Loucy (cell line): Measurements from ENCODE around the gene FAM120AOS.
A peak's percentile ranks its signal among the peaks of the same experiment; 100 is the strongest.

Experiments
- H2AFZ ChIP-seq: fragments of 200-600 bp; sonication (generic); 2 replicates; pipeline ENCODE4 v1.6.0; 2016; ENCODE audit warnings: antibody characterized with exemption, mild to moderate bottlenecking, low read length, moderate library complexity
- H3F3A ChIP-seq: fragments of 200-600 bp; 2 replicates; pipeline ENCODE4 v1.6.0; 2016; ENCODE audit warnings: antibody characterized with exemption, low read depth, mild to moderate bottlenecking
- H3K27me3 ChIP-seq: fragments of 200-600 bp; sonication (generic); 2 replicates; pipeline ENCODE4 v1.6.1; 2014; ENCODE audit warnings: low read length, mild to moderate bottlenecking; ENCODE audit not compliant: insufficient read depth, poor library complexity, severe bottlenecking
- H3K36me3 ChIP-seq: fragments of 200-600 bp; sonication (generic); 2 replicates; pipeline ENCODE4 v1.6.1; 2016; ENCODE audit warnings: low read length; ENCODE audit not compliant: insufficient read depth
- H3K4me1 ChIP-seq: fragments of 200-600 bp; sonication (generic); 2 replicates; pipeline ENCODE4 v1.5.1; 2014; ENCODE audit warnings: low read length, mild to moderate bottlenecking; ENCODE audit not compliant: insufficient read depth, poor library complexity, severe bottlenecking
- H3K4me2 ChIP-seq: fragments of 200-600 bp; sonication (generic); 2 replicates; pipeline ENCODE4 v1.6.0; 2014; ENCODE audit warnings: antibody characterized with exemption, low read length, low read depth, mild to moderate bottlenecking; ENCODE audit not compliant: poor library complexity, severe bottlenecking
- H3K4me3 ChIP-seq: fragments of 200-600 bp; sonication (generic); 2 replicates; pipeline ENCODE4 v1.5.1; 2014; ENCODE audit warnings: low read length, mild to moderate bottlenecking, mixed read lengths; ENCODE audit not compliant: poor library complexity, severe bottlenecking
- H3K79me2 ChIP-seq: fragments of 200-600 bp; sonication (generic); 2 replicates; pipeline ENCODE4 v1.6.1; 2014; ENCODE audit warnings: low read length; ENCODE audit not compliant: insufficient read depth
- H3K9ac ChIP-seq: fragments of 200-600 bp; sonication (generic); 2 replicates; pipeline ENCODE4 v1.6.0; 2014; ENCODE audit warnings: mild to moderate bottlenecking, low read depth, low read length, moderate library complexity; ENCODE audit not compliant: poor library complexity, severe bottlenecking
- H3K9me2 ChIP-seq: fragments of 200-600 bp; sonication (generic); replicated peaks from 2 replicates; pipeline ENCODE4 v1.6.1; 2016; ENCODE audit warnings: low read depth, low read length, mixed read lengths
- H3K9me3 ChIP-seq: fragments of 200-600 bp; sonication (generic); 2 replicates; pipeline ENCODE4 v1.6.1; 2014; ENCODE audit warnings: mild to moderate bottlenecking, antibody characterized with exemption, low read length, low read depth; ENCODE audit not compliant: insufficient read depth
- H4K20me1 ChIP-seq: fragments of 200-600 bp; sonication (generic); 2 replicates; pipeline ENCODE4 v1.6.0; 2014; ENCODE audit warnings: antibody characterized with exemption, low read length, mild to moderate bottlenecking; ENCODE audit not compliant: insufficient read depth, poor library complexity, severe bottlenecking
- EZH2phosphoT487 ChIP-seq: fragments of 200-600 bp; IDR thresholded peaks from 2 replicates; pipeline ENCODE4 v1.6.1; 2018; ENCODE audit warnings: antibody characterized with exemption, mild to moderate bottlenecking, moderate library complexity, borderline replicate concordance
- TF ChIP-seq, protein P1 (sequence below): fragments of 200-600 bp; sonication (generic); conservative IDR thresholded peaks from 2 replicates; pipeline ENCODE4 v1.5.1; 2014; ENCODE audit warnings: mild to moderate bottlenecking, antibody characterized with exemption, low read length

FAM120AOS gene

DNA sequence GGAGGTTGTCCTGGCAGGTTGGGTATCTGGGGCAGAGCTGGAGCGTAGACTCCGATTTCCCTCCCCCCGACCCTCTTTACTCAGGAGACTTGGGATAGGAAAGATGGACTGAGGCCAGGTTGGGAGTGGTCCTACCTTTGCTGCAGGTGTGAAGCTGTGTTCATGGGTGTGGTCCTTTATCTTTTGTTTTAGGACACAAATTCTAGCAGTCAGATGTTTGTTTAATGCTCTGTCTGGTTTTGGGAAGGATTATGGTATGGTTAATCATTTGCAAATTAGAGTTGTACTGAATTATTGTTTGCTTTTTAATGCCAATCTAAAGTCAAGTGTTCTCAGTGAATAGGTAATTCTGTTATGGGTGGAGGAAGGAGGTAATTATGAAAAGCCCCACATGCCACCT, 14.1 kb upstream of the FAM120AOS start:
- Histone ChIP-seq H3K4me3 (no peak overlapping the region), H3F3A (no peaks in the 10 kb centered on the region), H3K79me2 (peaks cover 97% of the 10 kb centered on the region), H3K4me1 (peaks cover 46% of the 10 kb centered on the region), H3K36me3 (peaks cover 13% of the 10 kb centered on the region; the same call in 1 of the 2 replicates), H3K4me2 (peak overlapping the region; percentile 38), H4K20me1 (peaks cover 81% of the 10 kb centered on the region), H2AFZ (no peak overlapping the region), H3K9me3 (no peaks in the 10 kb centered on the region), H3K27me3 (no peaks in the 10 kb centered on the region), H3K9me2 (no peaks in the 10 kb centered on the region), H3K9ac (no peak overlapping the region)
- TF ChIP-seq EZH2phosphoT487, result no peak
- TF ChIP-seq, protein P1, sequence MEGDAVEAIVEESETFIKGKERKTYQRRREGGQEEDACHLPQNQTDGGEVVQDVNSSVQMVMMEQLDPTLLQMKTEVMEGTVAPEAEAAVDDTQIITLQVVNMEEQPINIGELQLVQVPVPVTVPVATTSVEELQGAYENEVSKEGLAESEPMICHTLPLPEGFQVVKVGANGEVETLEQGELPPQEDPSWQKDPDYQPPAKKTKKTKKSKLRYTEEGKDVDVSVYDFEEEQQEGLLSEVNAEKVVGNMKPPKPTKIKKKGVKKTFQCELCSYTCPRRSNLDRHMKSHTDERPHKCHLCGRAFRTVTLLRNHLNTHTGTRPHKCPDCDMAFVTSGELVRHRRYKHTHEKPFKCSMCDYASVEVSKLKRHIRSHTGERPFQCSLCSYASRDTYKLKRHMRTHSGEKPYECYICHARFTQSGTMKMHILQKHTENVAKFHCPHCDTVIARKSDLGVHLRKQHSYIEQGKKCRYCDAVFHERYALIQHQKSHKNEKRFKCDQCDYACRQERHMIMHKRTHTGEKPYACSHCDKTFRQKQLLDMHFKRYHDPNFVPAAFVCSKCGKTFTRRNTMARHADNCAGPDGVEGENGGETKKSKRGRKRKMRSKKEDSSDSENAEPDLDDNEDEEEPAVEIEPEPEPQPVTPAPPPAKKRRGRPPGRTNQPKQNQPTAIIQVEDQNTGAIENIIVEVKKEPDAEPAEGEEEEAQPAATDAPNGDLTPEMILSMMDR, result no peak

DNA sequence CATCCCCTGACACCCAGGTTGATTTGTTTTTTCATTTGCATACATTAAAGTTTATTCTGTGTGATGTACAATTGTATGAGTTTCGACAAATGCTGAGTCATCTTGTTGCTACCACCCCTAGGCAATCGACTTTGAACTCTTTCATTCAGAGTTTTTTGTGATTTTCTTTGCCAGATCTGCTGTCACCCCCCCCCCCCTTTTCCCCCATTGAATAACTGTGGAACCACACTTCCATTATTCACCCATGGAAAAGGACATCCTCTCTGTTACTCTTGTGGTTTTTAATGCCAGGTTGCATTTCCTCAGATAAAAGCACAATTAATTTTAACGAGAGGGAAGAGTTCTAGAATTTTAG, 13.7 kb upstream of the FAM120AOS start:
- Histone ChIP-seq H3K4me3 (no peak overlapping the region), H3K4me2 (peak overlapping the region; percentile 38), H3K79me2 (peaks cover 97% of the 10 kb centered on the region)

DNA sequence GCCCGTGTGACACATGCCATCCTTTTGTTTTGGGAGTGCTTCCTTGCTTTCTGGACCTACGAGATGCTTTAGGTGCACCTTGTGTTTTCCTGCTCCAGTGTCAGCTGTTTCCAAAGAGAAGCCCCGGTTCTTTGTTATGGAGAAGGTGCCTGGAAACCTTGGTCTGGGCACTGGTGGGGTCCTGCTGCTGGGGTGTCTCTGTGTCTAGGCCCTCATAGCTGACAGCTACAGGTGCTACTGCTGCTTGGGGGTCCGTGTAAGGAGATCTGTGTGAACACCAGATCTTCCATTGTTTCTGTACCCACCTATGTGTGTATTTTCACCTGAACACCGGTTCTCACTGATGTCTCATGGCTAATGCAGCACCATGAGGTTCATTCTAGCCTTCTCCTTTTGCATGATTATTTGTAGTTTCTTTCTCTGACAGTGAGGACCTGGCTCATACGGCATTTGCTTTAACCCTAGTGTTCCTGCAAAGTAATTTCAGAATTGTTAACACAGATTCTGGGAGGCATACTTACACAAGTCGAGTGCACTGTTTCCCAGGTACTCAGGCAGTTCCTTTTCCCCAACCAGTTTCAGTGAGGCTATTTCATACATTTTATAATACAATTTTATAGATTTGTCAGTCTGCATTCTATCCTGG, 13.2 kb upstream of the FAM120AOS start:
- Histone ChIP-seq H3K4me1 (peaks cover 46% of the 10 kb centered on the region), H3K4me2 (peak overlapping the region; percentile 38), H3K4me3 (no peak overlapping the region), H3K79me2 (peaks cover 100% of the 10 kb centered on the region), H3K9me2 (no peaks in the 10 kb centered on the region), H3K9me3 (no peaks in the 10 kb centered on the region), H3F3A (no peaks in the 10 kb centered on the region), H3K27me3 (no peaks in the 10 kb centered on the region), H4K20me1 (peaks cover 84% of the 10 kb centered on the region), H2AFZ (no peak overlapping the region), H3K36me3 (peaks cover 6% of the 10 kb centered on the region; the same call in 1 of the 2 replicates), H3K9ac (no peak overlapping the region)
- no peak for TF ChIP-seq EZH2phosphoT487
- TF ChIP-seq, protein P1, result no peak

More for the DNA sequence above, 13.7 kb upstream of the FAM120AOS start:
- Histone ChIP-seq H3K27me3 (no peaks in the 10 kb centered on the region), H4K20me1 (peaks cover 81% of the 10 kb centered on the region), H2AFZ (no peak overlapping the region), H3K36me3 (peaks cover 9% of the 10 kb centered on the region; the same call in 1 of the 2 replicates), H3K9ac (no peak overlapping the region), H3F3A (no peaks in the 10 kb centered on the region), H3K9me3 (no peaks in the 10 kb centered on the region), H3K4me1 (peaks cover 46% of the 10 kb centered on the region), H3K9me2 (no peaks in the 10 kb centered on the region)
- TF ChIP-seq EZH2phosphoT487, result no peak
- TF ChIP-seq, protein P1, result no peak
